A549 (cell line): ENCODE data around the gene VASN. TPM values are rescaled to one million over a fixed set of nuclear protein-coding genes. Genes with fewer than 3 reads are reported as not detected.

Experiments
- ATAC-seq, 2 experiments: fragments of 200-7000 bp in 1 of 2; fragments of >200 bp in 1 of 2; cut with Nextera tagmentation in 1 of 2; cut with Tn5 transposase in 1 of 2; 3 replicates each; pipeline versions ENCODE4 v1.8.0 to v1.9.1; 2018 to 2020; ENCODE audit warnings: mild to moderate bottlenecking in 1 of 2, moderate library complexity in 1 of 2
- CTCF ChIA-PET: fragments of 300-600 bp; sonication (Branson Sonifier 250); formaldehyde crosslinking; extraction: SDS; loops from one replicate; lab custom pipeline; 2021; ENCODE audit warnings: antibody characterized with exemption, inconsistent platforms; lab: Yijun Ruan, JAX
- POLR2A ChIA-PET: fragments of 350-600 bp; formaldehyde crosslinking; extraction: SDS; loops from one replicate; lab custom pipeline; 2021; ENCODE audit warnings: antibody characterized with exemption, inconsistent platforms; lab: Yijun Ruan, JAX
- DNase-seq, 2 experiments: peaks; one replicate each; pipeline versions ENCODE4 v3.0.0 to v3.0.0-alpha.2; 2011 to 2016; ENCODE audit warnings: low read depth in 1 of 2, low spot score in 1 of 2
- FAIRE-seq: peaks from 2 replicates; lab custom pipeline; 2011; peaks lifted over from hg19 to GRCh38; lab: Jason Lieb, UNC
- H3K27ac ChIP-seq, 2 experiments: fragments of >200 bp; sonication (Bioruptor Twin); formaldehyde crosslinking; 3 replicates each; pipeline ENCODE4 v1.5.1; 2016 to 2017
- H3K4me1 ChIP-seq: fragments of >200 bp; sonication (Bioruptor Twin); formaldehyde crosslinking; 3 replicates; pipeline ENCODE4 v1.6.1; 2016
- H3K4me2 ChIP-seq: fragments of >200 bp; sonication (Bioruptor Twin); formaldehyde crosslinking; 3 replicates; pipeline ENCODE4 v1.6.1; 2016
- H3K4me3 ChIP-seq: fragments of >200 bp; sonication (Bioruptor Twin); formaldehyde crosslinking; 3 replicates; pipeline ENCODE4 v1.5.1; 2016
- H3K9me3 ChIP-seq: fragments of >200 bp; sonication (Bioruptor Twin); formaldehyde crosslinking; 3 replicates; pipeline ENCODE4 v1.6.1; 2016
- CBX2 ChIP-seq: fragments of 200-600 bp; sonication (generic); IDR thresholded peaks from 2 replicates; pipeline ENCODE4 v1.6.1; 2016; ENCODE audit warnings: low read depth, mild to moderate bottlenecking, borderline replicate concordance
- CHD2 ChIP-seq: fragments of 150-350 bp; IDR thresholded peaks from 2 replicates; pipeline ENCODE4 v1.6.1; 2014; ENCODE audit warnings: low read length; ENCODE audit not compliant: partially characterized antibody
- EHMT2 ChIP-seq: fragments of 200-600 bp; sonication (generic); IDR thresholded peaks from 2 replicates; pipeline ENCODE4 v1.6.1; 2016; ENCODE audit warnings: antibody characterized with exemption, low read depth, mild to moderate bottlenecking, moderate library complexity
- FOSL2 ChIP-seq, 2 experiments: fragments of 450-650 bp in 1 of 2; fragments of >200 bp in 1 of 2; sonication (Bioruptor Twin) in 1 of 2; formaldehyde crosslinking; IDR thresholded peaks; 2 replicates each; pipeline versions ENCODE4 v1.5.0 to v1.6.1; 2016 to 2020; ENCODE audit warnings: mild to moderate bottlenecking in 1 of 2, moderate library complexity in 1 of 2
- HOXB13 ChIP-seq: fragments of 250-450 bp; sonication (Bioruptor Pico); IDR thresholded peaks from 2 replicates; pipeline ENCODE4 v1.5.0; 2020; ENCODE audit warnings: low read depth, mild to moderate bottlenecking, moderate library complexity
- HOXB5 ChIP-seq: fragments of 250-450 bp; sonication (Bioruptor Pico); IDR thresholded peaks from 2 replicates; pipeline ENCODE4 v1.5.0; 2020; ENCODE audit warnings: mild to moderate bottlenecking, moderate library complexity
- JUNB ChIP-seq: fragments of >200 bp; sonication (Bioruptor Twin); formaldehyde crosslinking; IDR thresholded peaks from 2 replicates; pipeline ENCODE4 v1.6.1; 2016
- KDM5A ChIP-seq: fragments of 200-600 bp; sonication (generic); IDR thresholded peaks from 2 replicates; pipeline ENCODE4 v1.6.1; 2016; ENCODE audit warnings: antibody characterized with exemption, mild to moderate bottlenecking
- MAZ ChIP-seq: fragments of 150-350 bp; IDR thresholded peaks from 2 replicates; pipeline ENCODE4 v1.6.1; 2014; ENCODE audit warnings: antibody characterized with exemption, low read depth, low read length, borderline replicate concordance
- NFE2L2 ChIP-seq: fragments of 150-350 bp; conservative IDR thresholded peaks from 2 replicates; pipeline ENCODE4 v1.6.1; 2014; ENCODE audit warnings: low read length
- POLR2A ChIP-seq: IDR thresholded peaks from 2 replicates; pipeline ENCODE4 v1.6.1; 2012; ENCODE audit warnings: mild to moderate bottlenecking, low read length
- RCOR1 ChIP-seq: fragments of 150-350 bp; IDR thresholded peaks from 2 replicates; pipeline ENCODE4 v1.6.1; 2014; ENCODE audit warnings: antibody characterized with exemption, low read length, low read depth
- REST ChIP-seq: fragments of 200-600 bp; sonication (generic); IDR thresholded peaks from 2 replicates; pipeline ENCODE4 v1.6.1; 2016; ENCODE audit warnings: antibody characterized with exemption, mild to moderate bottlenecking, moderate library complexity
- TP53 ChIP-seq: fragments of 250-450 bp; sonication (Bioruptor Pico); IDR thresholded peaks from 2 replicates; pipeline ENCODE4 v1.5.0; 2021; ENCODE audit warnings: mild to moderate bottlenecking, moderate library complexity
- ZC3H11A ChIP-seq: fragments of 450-650 bp; IDR thresholded peaks from 2 replicates; pipeline ENCODE4 v1.6.1; 2014; ENCODE audit warnings: antibody characterized with exemption, mild to moderate bottlenecking
- WGBS: methylation state at CpG from one replicate; pipeline ENCODE4 v1.1.6; 2017; ENCODE audit errors: missing lambda C conversion rate; 5-methylcytosine and 5-hydroxymethylcytosine counted together
- polyA plus RNA-seq, 4 experiments: library from polyadenylated mRNA; depleted of rRNA in 3 of 4; stranded (reverse); fragments of >200 nt; fragmentation: RNase III in 1 of 4; extraction: RNeasy Plus Mini Kit Qiagen cat#74134 plus additional on column Dnase treatment in 1 of 4; gene quantifications; 2 replicates in 3 of 4; 3 replicates in 1 of 4; pipeline ENCODE4 v1.2.3, GENCODE V29; 2011 to 2017
- TF ChIP-seq, protein P1 (sequence below): IDR thresholded peaks from 2 replicates; pipeline ENCODE4 v1.6.1; 2012
- TF ChIP-seq, protein P2 (sequence below): fragments of 250-450 bp; sonication (Bioruptor Pico); IDR thresholded peaks from 2 replicates; pipeline ENCODE4 v1.5.0; 2021; ENCODE audit warnings: mild to moderate bottlenecking, moderate library complexity, borderline replicate concordance
- TF ChIP-seq, protein P3 (sequence below): fragments of >200 bp; sonication (Bioruptor Twin); formaldehyde crosslinking; IDR thresholded peaks from 3 replicates; pipeline ENCODE4 v1.6.1; 2016
- TF ChIP-seq, protein P4 (sequence below): IDR thresholded peaks from 2 replicates; pipeline ENCODE4 v1.6.1; 2012; ENCODE audit warnings: low read depth, borderline replicate concordance

Gene VASN
- polyA plus RNA-seq, 2 of the 4 experiments (the other 2 are of a cell fraction), result 2.3 to 4.0 TPM

DNA sequence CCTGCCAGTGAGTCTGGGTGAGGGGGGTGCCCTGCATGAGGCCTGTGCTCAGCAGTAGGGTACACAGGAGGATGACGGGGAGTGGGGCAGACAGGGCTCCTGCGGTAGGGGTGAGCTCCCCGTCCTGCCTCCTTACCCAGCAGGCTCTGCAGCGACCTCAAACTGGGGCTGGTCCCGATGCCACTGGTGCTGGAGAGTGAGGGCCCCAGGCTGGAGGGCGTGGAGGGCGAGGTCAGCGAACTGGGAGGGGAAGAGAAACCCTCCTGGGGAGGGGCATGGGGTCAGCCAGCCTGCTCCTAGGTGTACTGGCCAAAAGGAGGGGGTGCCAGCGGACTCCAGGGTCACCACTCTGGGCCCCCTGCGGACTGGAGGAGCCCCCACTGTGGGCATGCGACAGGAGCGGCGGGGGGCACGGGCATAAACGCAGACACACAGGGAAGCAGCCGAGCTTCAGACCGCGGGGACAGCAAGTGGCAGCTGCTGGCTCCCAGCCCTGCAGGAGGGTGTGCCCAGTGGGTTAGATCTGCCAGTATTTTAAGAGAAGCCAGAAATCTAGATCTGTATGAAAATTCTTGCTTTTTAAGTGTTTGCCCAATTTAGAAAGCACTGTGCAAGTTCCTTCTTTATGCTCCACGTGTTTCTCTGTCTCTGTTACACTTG is 9.0 kb upstream of the VASN start:
- WGBS, result 83% methylated on average over 15 of the region's 19 CpGs
- TF ChIP-seq CHD2 (no peak), RCOR1 (no peak), KDM5A (no peak), HOXB5 (CRISPR knock-in tag) (no peak), TP53 (CRISPR knock-in tag) (no peak), REST (no peak), ZC3H11A (no peak), NFE2L2 (no peak), MAZ (no peak), CBX2 (no peak), POLR2A (no peak), HOXB13 (CRISPR knock-in tag) (no peak), JUNB (no peak), EHMT2 (no peak), FOSL2 (IDR thresholded peaks at IDR 0.05) (no peak), FOSL2 (CRISPR knock-in tag; IDR thresholded peaks at IDR 0.05) (no peak)
- TF ChIP-seq, protein P1, sequence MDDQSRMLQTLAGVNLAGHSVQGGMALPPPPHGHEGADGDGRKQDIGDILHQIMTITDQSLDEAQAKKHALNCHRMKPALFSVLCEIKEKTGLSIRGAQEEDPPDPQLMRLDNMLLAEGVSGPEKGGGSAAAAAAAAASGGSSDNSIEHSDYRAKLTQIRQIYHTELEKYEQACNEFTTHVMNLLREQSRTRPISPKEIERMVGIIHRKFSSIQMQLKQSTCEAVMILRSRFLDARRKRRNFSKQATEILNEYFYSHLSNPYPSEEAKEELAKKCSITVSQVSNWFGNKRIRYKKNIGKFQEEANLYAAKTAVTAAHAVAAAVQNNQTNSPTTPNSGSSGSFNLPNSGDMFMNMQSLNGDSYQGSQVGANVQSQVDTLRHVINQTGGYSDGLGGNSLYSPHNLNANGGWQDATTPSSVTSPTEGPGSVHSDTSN, result no peak
- TF ChIP-seq, protein P2, sequence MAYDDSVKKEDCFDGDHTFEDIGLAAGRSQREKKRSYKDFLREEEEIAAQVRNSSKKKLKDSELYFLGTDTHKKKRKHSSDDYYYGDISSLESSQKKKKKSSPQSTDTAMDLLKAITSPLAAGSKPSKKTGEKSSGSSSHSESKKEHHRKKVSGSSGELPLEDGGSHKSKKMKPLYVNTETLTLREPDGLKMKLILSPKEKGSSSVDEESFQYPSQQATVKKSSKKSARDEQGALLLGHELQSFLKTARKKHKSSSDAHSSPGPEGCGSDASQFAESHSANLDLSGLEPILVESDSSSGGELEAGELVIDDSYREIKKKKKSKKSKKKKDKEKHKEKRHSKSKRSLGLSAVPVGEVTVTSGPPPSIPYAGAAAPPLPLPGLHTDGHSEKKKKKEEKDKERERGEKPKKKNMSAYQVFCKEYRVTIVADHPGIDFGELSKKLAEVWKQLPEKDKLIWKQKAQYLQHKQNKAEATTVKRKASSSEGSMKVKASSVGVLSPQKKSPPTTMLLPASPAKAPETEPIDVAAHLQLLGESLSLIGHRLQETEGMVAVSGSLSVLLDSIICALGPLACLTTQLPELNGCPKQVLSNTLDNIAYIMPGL, result no peak
- TF ChIP-seq, protein P3, sequence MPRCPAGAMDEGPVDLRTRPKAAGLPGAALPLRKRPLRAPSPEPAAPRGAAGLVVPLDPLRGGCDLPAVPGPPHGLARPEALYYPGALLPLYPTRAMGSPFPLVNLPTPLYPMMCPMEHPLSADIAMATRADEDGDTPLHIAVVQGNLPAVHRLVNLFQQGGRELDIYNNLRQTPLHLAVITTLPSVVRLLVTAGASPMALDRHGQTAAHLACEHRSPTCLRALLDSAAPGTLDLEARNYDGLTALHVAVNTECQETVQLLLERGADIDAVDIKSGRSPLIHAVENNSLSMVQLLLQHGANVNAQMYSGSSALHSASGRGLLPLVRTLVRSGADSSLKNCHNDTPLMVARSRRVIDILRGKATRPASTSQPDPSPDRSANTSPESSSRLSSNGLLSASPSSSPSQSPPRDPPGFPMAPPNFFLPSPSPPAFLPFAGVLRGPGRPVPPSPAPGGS, result no peak
- TF ChIP-seq, protein P4, sequence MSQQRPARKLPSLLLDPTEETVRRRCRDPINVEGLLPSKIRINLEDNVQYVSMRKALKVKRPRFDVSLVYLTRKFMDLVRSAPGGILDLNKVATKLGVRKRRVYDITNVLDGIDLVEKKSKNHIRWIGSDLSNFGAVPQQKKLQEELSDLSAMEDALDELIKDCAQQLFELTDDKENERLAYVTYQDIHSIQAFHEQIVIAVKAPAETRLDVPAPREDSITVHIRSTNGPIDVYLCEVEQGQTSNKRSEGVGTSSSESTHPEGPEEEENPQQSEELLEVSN, result no peak
- no peak for FAIRE-seq
- DNase-seq, result no peak
- Histone ChIP-seq H3K4me1 (peaks cover 13% of the 10 kb centered on the region; the same call in 2 of the 3 replicates), H3K4me3 (no peak overlapping the region), H3K4me2 (no peak overlapping the region), H3K27ac (no peak overlapping the region), H3K9me3 (no peaks in the 10 kb centered on the region)
- ChIA-PET CTCF (interaction anchor here (14.1 kb wide), 1 partner anchor 37 kb away, joined by 833 read pairs; no protein-coding TSS in a partner anchor), POLR2A (no interaction called here)
- no peak for ATAC-seq
